MM.1S (cell line): ENCODE data around the gene TTBK1.
A peak's percentile ranks its signal among the peaks of the same experiment; 100 is the strongest.

Source experiments
- CTCF ChIP-seq: fragments of 300-600 bp; sonication (generic); IDR thresholded peaks from 2 replicates; pipeline ENCODE4 v1.5.1; 2016; ENCODE audit warnings: antibody characterized with exemption, low read length, mixed read lengths
- EZH2 ChIP-seq: fragments of 300-600 bp; sonication (generic); optimal IDR thresholded peaks from 2 replicates; pipeline ENCODE3; 2017; ENCODE audit warnings: low read depth, mild to moderate bottlenecking, antibody characterized with exemption, low read length, mixed read lengths
- EZH2phosphoT487 ChIP-seq: fragments of 300-600 bp; sonication (generic); IDR thresholded peaks from 2 replicates; pipeline ENCODE4 v1.6.1; 2018; ENCODE audit warnings: antibody characterized with exemption, low read length

- peak; percentile 87 for TF ChIP-seq CTCF
- TF ChIP-seq EZH2: no peak
- TF ChIP-seq EZH2phosphoT487: no peak
Measured at GRCh38 chr6:43263314-43264178, 20.3 kb downstream of the TTBK1 start.
